H1 (cell line): Measurements from ENCODE around the gene NTN1. TPM values are rescaled to one million over a fixed set of nuclear protein-coding genes. Genes with fewer than 3 reads are reported as not detected.

Source experiments
- KDM5A ChIP-seq: fragments of 200-600 bp; IDR thresholded peaks from 2 replicates; pipeline ENCODE4 v1.7.1; 2012; ENCODE audit warnings: mild to moderate bottlenecking, low read length, inconsistent platforms, mixed read lengths
- SUZ12 ChIP-seq: fragments of 200-600 bp; sonication (generic); IDR thresholded peaks from 2 replicates; pipeline ENCODE4 v1.6.1; 2012; ENCODE audit warnings: mild to moderate bottlenecking, inconsistent platforms, low read length, moderate library complexity, mixed read lengths
- polyA plus RNA-seq, 7 experiments: library from polyadenylated mRNA; depleted of rRNA in 3 of 7; stranded (reverse) in 5 of 7; unstranded in 2 of 7; fragments of >200 nt in 5 of 7; fragments of 200-250 nt in 2 of 7; gene quantifications; 1 replicate in 5 of 7; 2 replicates in 1 of 7; 4 replicates in 1 of 7; pipeline versions ENCODE4 v1.2.1 to v1.2.3, GENCODE V29; 2011 to 2013; ENCODE audit warnings: missing spikeins in 2 of 7, mixed read lengths in 2 of 7
- total RNA-seq: library from RNA; stranded (reverse); fragmentation: NEBNext Ultra II Directional; extraction: Animal tissue kit (Norgen Biotek cat#: 25700); gene quantifications from 2 replicates; pipeline ENCODE4 v1.2.1, GENCODE V29; 2021

NTN1 gene
- total and polyA plus RNA-seq, 2 of the 8 experiments (the other 6 are each of a cell fraction or from before 2014, with no cell fraction given), result 2.0 to 2.3 TPM

DNA sequence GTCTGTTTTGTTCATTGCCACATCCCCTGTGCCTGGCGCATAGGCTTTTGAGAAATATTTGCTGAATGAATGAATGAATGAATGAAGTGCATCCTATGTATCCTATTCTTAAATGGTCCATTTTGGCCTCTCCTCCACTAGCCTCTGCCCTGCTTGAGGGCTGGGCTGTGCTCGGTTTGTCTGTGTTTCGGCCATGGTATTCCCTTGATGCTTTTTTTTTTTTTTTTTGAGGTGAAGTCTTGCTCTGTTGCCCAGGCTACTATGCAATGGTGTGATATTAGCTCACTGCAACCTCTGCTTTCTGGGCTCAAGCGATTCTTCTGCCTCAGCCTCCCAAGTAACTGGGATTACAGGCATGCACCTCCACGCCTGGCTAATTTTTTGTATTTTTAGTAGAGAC lies 110.1 kb downstream of the NTN1 start (continued):
- no peak for TF ChIP-seq KDM5A
- TF ChIP-seq SUZ12, result no peak
